H9 (cell line): ENCODE data around the gene IKBKG. TPM values are rescaled to one million over a fixed set of nuclear protein-coding genes. Genes with fewer than 3 reads are reported as not detected.

Experiments
- DNase-seq: peaks from one replicate; pipeline ENCODE4 v3.0.0-alpha.2; 2017
- H2AFZ ChIP-seq: one replicate; pipeline ENCODE4 v1.6.1; 2013; ENCODE audit warnings: mild to moderate bottlenecking, low read length, control low read depth, moderate library complexity
- H2AK5ac ChIP-seq: 2 replicates; pipeline ENCODE4 v1.6.1; 2013; ENCODE audit warnings: low read length, control low read depth, mixed read lengths; ENCODE audit not compliant: insufficient read length
- H2BK120ac ChIP-seq: one replicate; pipeline ENCODE4 v1.6.1; 2013; ENCODE audit warnings: low read depth, mild to moderate bottlenecking, low read length, control low read depth, inconsistent platforms; ENCODE audit not compliant: poor library complexity, severe bottlenecking
- H2BK12ac ChIP-seq: 2 replicates; pipeline ENCODE4 v1.6.1; 2013; ENCODE audit warnings: low read length, control low read depth, mixed read lengths, low read depth; ENCODE audit not compliant: insufficient read length
- H2BK15ac ChIP-seq: 2 replicates; pipeline ENCODE4 v1.6.1; 2013; ENCODE audit warnings: low read depth, low read length, control low read depth
- H2BK20ac ChIP-seq: one replicate; pipeline ENCODE4 v1.6.1; 2013; ENCODE audit warnings: low read depth, mild to moderate bottlenecking, low read length, control low read depth, inconsistent platforms; ENCODE audit not compliant: poor library complexity, severe bottlenecking
- H2BK5ac ChIP-seq: 2 replicates; pipeline ENCODE4 v1.6.1; 2013; ENCODE audit warnings: low read length, control low read depth, mixed read lengths; ENCODE audit not compliant: insufficient read length
- H3K14ac ChIP-seq: 2 replicates; pipeline ENCODE4 v1.6.1; 2013; ENCODE audit warnings: low read length, control low read depth; ENCODE audit not compliant: insufficient read depth
- H3K18ac ChIP-seq: 2 replicates; pipeline ENCODE4 v1.6.1; 2013; ENCODE audit warnings: low read depth, mild to moderate bottlenecking, mixed read lengths, low read length, control low read depth; ENCODE audit not compliant: insufficient read length
- H3K23ac ChIP-seq: 2 replicates; pipeline ENCODE4 v1.6.1; 2013; ENCODE audit warnings: low read length, control low read depth, mixed read lengths, low read depth; ENCODE audit not compliant: insufficient read length
- H3K23me2 ChIP-seq: 2 replicates; pipeline ENCODE4 v1.6.1; 2013; ENCODE audit warnings: low read depth, mild to moderate bottlenecking, mixed read lengths, low read length, control low read depth; ENCODE audit not compliant: insufficient read length, poor library complexity, severe bottlenecking
- H3K27ac ChIP-seq: 2 replicates; pipeline ENCODE4 v1.5.1; 2013; ENCODE audit warnings: low read length, control low read depth, mixed read lengths, low read depth; ENCODE audit not compliant: insufficient read length
- H3K27me3 ChIP-seq: 2 replicates; pipeline ENCODE4 v1.6.1; 2013; ENCODE audit warnings: low read length, control low read depth, inconsistent platforms; ENCODE audit not compliant: insufficient read depth
- H3K4ac ChIP-seq: 2 replicates; pipeline ENCODE4 v1.6.1; 2013; ENCODE audit warnings: low read depth, mild to moderate bottlenecking, control low read depth, inconsistent platforms, low read length, moderate library complexity
- H3K4me1 ChIP-seq: 2 replicates; pipeline ENCODE4 v1.6.1; 2013; ENCODE audit warnings: low read length, control low read depth, inconsistent platforms; ENCODE audit not compliant: insufficient read depth
- H3K4me2 ChIP-seq: 2 replicates; pipeline ENCODE4 v1.6.1; 2013; ENCODE audit warnings: low read length, control low read depth, mixed read lengths; ENCODE audit not compliant: insufficient read length, insufficient read depth
- H3K56ac ChIP-seq: 2 replicates; pipeline ENCODE4 v1.6.1; 2013; ENCODE audit warnings: low read depth, mild to moderate bottlenecking, mixed read lengths, low read length, control low read depth; ENCODE audit not compliant: insufficient read length
- H3K79me1 ChIP-seq: 2 replicates; pipeline ENCODE4 v1.6.1; 2013; ENCODE audit warnings: low read depth, mild to moderate bottlenecking, moderate library complexity, low read length, control low read depth, inconsistent platforms; ENCODE audit not compliant: insufficient read depth, poor library complexity, severe bottlenecking
- H3K79me2 ChIP-seq: 2 replicates; pipeline ENCODE4 v1.6.1; 2013; ENCODE audit warnings: low read length, control low read depth, inconsistent platforms; ENCODE audit not compliant: insufficient read depth
- H3K9ac ChIP-seq: 2 replicates; pipeline ENCODE4 v1.6.1; 2013; ENCODE audit warnings: low read length, control low read depth, mixed read lengths; ENCODE audit not compliant: insufficient read length; ENCODE audit errors: extremely low read depth
- H3K9me3 ChIP-seq: one replicate; pipeline ENCODE4 v1.6.1; 2013; ENCODE audit warnings: low read depth, low read length, inconsistent platforms; ENCODE audit not compliant: control insufficient read depth
- H3T11ph ChIP-seq: one replicate; pipeline ENCODE4 v1.6.1; 2013; ENCODE audit warnings: mild to moderate bottlenecking, low read length, control low read depth, inconsistent platforms
- H4K20me1 ChIP-seq: one replicate; pipeline ENCODE4 v1.6.1; 2013; ENCODE audit not compliant: control insufficient read depth, insufficient read length, insufficient read depth
- H4K5ac ChIP-seq: 2 replicates; pipeline ENCODE4 v1.6.1; 2013; ENCODE audit warnings: low read depth, mild to moderate bottlenecking, mixed read lengths, low read length, control low read depth; ENCODE audit not compliant: insufficient read length
- H4K8ac ChIP-seq: replicated peaks from 2 replicates; pipeline ENCODE4 v1.6.1; 2013; ENCODE audit warnings: low read length, control low read depth, mixed read lengths, low read depth; ENCODE audit not compliant: insufficient read length
- H4K91ac ChIP-seq: 2 replicates; pipeline ENCODE4 v1.6.1; 2013; ENCODE audit warnings: low read depth, mild to moderate bottlenecking, moderate library complexity, mixed read lengths, low read length, control low read depth; ENCODE audit not compliant: insufficient read length
- H3K27ac Mint-ChIP-seq, 3 experiments: 2 replicates in 2 of 3; 3 replicates in 1 of 3; pipeline ENCODE4 v1.8.0; 2020 to 2021; ENCODE audit warnings: mixed read lengths in 3 of 3, mild to moderate bottlenecking in 1 of 3, moderate library complexity in 1 of 3
- H3K27me3 Mint-ChIP-seq: 2 replicates; pipeline ENCODE4 v1.8.0; 2021; ENCODE audit warnings: low read depth, mild to moderate bottlenecking, moderate library complexity, mixed read lengths
- H3K36me3 Mint-ChIP-seq, 3 experiments: 2 replicates in 2 of 3; 3 replicates in 1 of 3; pipeline ENCODE4 v1.8.0; 2020 to 2021; ENCODE audit warnings: low read depth in 3 of 3, mixed read lengths in 3 of 3; ENCODE audit not compliant: insufficient read depth in 1 of 3
- H3K4me1 Mint-ChIP-seq, 2 experiments: 2 replicates each; pipeline ENCODE4 v1.8.0; 2020; ENCODE audit warnings: mixed read lengths in 2 of 2
- H3K4me3 Mint-ChIP-seq, 2 experiments: 2 replicates in 1 of 2; 3 replicates in 1 of 2; pipeline ENCODE4 v1.8.0; 2020 to 2021; ENCODE audit warnings: mild to moderate bottlenecking in 2 of 2, mixed read lengths in 2 of 2, moderate library complexity in 1 of 2
- H3K9me3 Mint-ChIP-seq, 2 experiments: 2 replicates in 1 of 2; 3 replicates in 1 of 2; pipeline ENCODE4 v1.8.0; 2020; ENCODE audit warnings: mild to moderate bottlenecking in 2 of 2, mixed read lengths in 2 of 2, moderate library complexity in 1 of 2
- CTCF ChIP-seq: fragments of 200-600 bp; sonication (generic); conservative IDR thresholded peaks from 3 replicates; pipeline ENCODE4 v1.8.0; 2021; ENCODE audit warnings: antibody characterized with exemption, mild to moderate bottlenecking
- WGBS: extraction: QIAGEN DNeasy Blood & Tissue Kit; methylation state at CpG from one replicate; pipeline ENCODE4 v1.1.7; 2013; ENCODE audit warnings: missing lambda C conversion rate, low lambda C conversion rate, mixed read lengths; ENCODE audit not compliant: insufficient read length; ENCODE audit errors: extremely low coverage; 5-methylcytosine and 5-hydroxymethylcytosine counted together
- total RNA-seq: library from RNA; stranded (reverse); gene quantifications from 2 replicates; pipeline ENCODE4 v1.2.1, GENCODE V29; 2021

IKBKG gene
- total RNA-seq, 1 experiment from 2014 or later: 17.8 TPM

- no peaks in the 10 kb centered on the region for H3K79me1 ChIP-seq
- Mint-ChIP-seq H3K9me3 (peaks cover 75 to 76% of the 10 kb centered on the region in 2 experiments), H3K36me3 (peaks cover 17 to 23% (median 21%) of the 10 kb centered on the region in 3 experiments), H3K27ac (no peak overlapping the region), H3K27me3 (peaks cover 5% of the 10 kb centered on the region), H3K4me3 (no peak overlapping the region), H3K4me1 (peaks cover 14 to 17% of the 10 kb centered on the region in 2 experiments)
- no peaks in the 10 kb centered on the region for H3K4me1 ChIP-seq
- no peak overlapping the region for H3K4ac ChIP-seq
- H3K4me2 ChIP-seq: no peak overlapping the region
- no peak overlapping the region for H2AK5ac ChIP-seq
- H2AFZ ChIP-seq: no peak overlapping the region
- no CpG with 5 or more reads among the region's 4 CpGs for WGBS
- H2BK120ac ChIP-seq: no peak overlapping the region
- H3K79me2 ChIP-seq: no peaks in the 10 kb centered on the region
- H2BK12ac ChIP-seq: no peak overlapping the region
- H3K23me2 ChIP-seq: no peaks in the 10 kb centered on the region
- H4K20me1 ChIP-seq: no peaks in the 10 kb centered on the region
- no peak overlapping the region for H3K56ac ChIP-seq
- no peak overlapping the region for H4K8ac ChIP-seq
- H3K9ac ChIP-seq: no peak overlapping the region
- TF ChIP-seq CTCF: no peak
- no peak overlapping the region for H4K5ac ChIP-seq
- no peak for DNase-seq
- H2BK5ac ChIP-seq: no peak overlapping the region
- no peak overlapping the region for H3T11ph ChIP-seq
- no peak overlapping the region for H3K14ac ChIP-seq
- no peaks in the 10 kb centered on the region for H3K27me3 ChIP-seq
- H4K91ac ChIP-seq: no peak overlapping the region
- H2BK15ac ChIP-seq: no peak overlapping the region
- no peak overlapping the region for H3K27ac ChIP-seq
- no peak overlapping the region for H3K18ac ChIP-seq
- no peak overlapping the region for H3K23ac ChIP-seq
- H2BK20ac ChIP-seq: no peak overlapping the region
- H3K9me3 ChIP-seq: peaks cover 53% of the 10 kb centered on the region
These were observed 47.1 kb downstream of the IKBKG start for GRCh38 chrX:154594491-154594890.
